Common myeloid progenitor, CD34-positive (primary cell): ENCODE measurements around the gene ATXN3L.
A peak's percentile ranks its signal among the peaks of the same experiment; 100 is the strongest.

Experiments used
- CTCF ChIA-PET: fragments of 350-600 bp; sonication (Branson Sonifier 250); formaldehyde crosslinking; loops from one replicate; lab custom pipeline; 2021; ENCODE audit warnings: antibody characterized with exemption; lab: Charles Lee
- POLR2A ChIA-PET: fragments of 350-600 bp; sonication (Branson Sonifier 250); formaldehyde crosslinking; loops from one replicate; lab custom pipeline; 2021; ENCODE audit warnings: antibody characterized with exemption; lab: Charles Lee
- DNase-seq, 3 donors: peaks; one replicate each; pipeline versions ENCODE4 v3.0.0 to v3.0.0-alpha.2; 2013
- H3K27ac ChIP-seq, 2 experiments: 1 replicate in 1 of 2; 2 replicates in 1 of 2; pipeline ENCODE4 v1.7.0; 2013; ENCODE audit warnings: inconsistent platforms in 2 of 2, low read length in 2 of 2, mild to moderate bottlenecking in 2 of 2, low read depth in 1 of 2, moderate library complexity in 1 of 2; ENCODE audit not compliant: severe bottlenecking in 2 of 2, insufficient read depth in 1 of 2, poor library complexity in 1 of 2
- H3K27me3 ChIP-seq, 5 experiments: replicated peaks in 2 of 5; 1 replicate in 3 of 5; 2 replicates in 2 of 5; pipeline versions ENCODE4 v1.6.1 to v1.7.0; 2013; ENCODE audit warnings: low read length in 4 of 5, mild to moderate bottlenecking in 2 of 5, moderate library complexity in 2 of 5, inconsistent platforms in 1 of 5; ENCODE audit not compliant: insufficient read depth in 5 of 5, control insufficient read depth in 4 of 5
- H3K36me3 ChIP-seq, 4 experiments: 1 replicate in 2 of 4; 2 replicates in 2 of 4; pipeline versions ENCODE4 v1.6.1 to v1.7.0; 2013; ENCODE audit warnings: low read length in 3 of 4, control low read depth in 1 of 4, mild to moderate bottlenecking in 1 of 4; ENCODE audit not compliant: control insufficient read depth in 4 of 4, insufficient read depth in 4 of 4
- H3K4me1 ChIP-seq, 4 experiments: 1 replicate in 3 of 4; 2 replicates in 1 of 4; pipeline versions ENCODE4 v1.6.1 to v1.7.1; 2013; ENCODE audit warnings: low read length in 3 of 4, mild to moderate bottlenecking in 3 of 4, control low read depth in 1 of 4, inconsistent platforms in 1 of 4, moderate library complexity in 1 of 4; ENCODE audit not compliant: control insufficient read depth in 4 of 4, insufficient read depth in 4 of 4; ENCODE audit errors: control extremely low read depth in 1 of 4
- H3K4me3 ChIP-seq, 7 experiments: 1 replicate in 4 of 7; 2 replicates in 3 of 7; pipeline versions ENCODE4 v1.5.1 to v1.7.0; 2013; ENCODE audit warnings: mild to moderate bottlenecking in 7 of 7, low read length in 6 of 7, moderate library complexity in 6 of 7, inconsistent platforms in 2 of 7, low read depth in 2 of 7, control low read depth in 1 of 7; ENCODE audit not compliant: insufficient read depth in 4 of 7, control insufficient read depth in 1 of 7; ENCODE audit errors: extremely low read depth in 1 of 7
- H3K9me3 ChIP-seq, 5 experiments: 1 replicate in 4 of 5; 2 replicates in 1 of 5; pipeline versions ENCODE4 v1.6.1 to v1.7.1; 2013; ENCODE audit warnings: low read length in 4 of 5, mild to moderate bottlenecking in 2 of 5, inconsistent platforms in 1 of 5, low read depth in 1 of 5, moderate library complexity in 1 of 5; ENCODE audit not compliant: control insufficient read depth in 4 of 5, insufficient read depth in 2 of 5; ENCODE audit errors: control extremely low read depth in 1 of 5
- WGBS: methylation state at CpG from one replicate; pipeline ENCODE4 v1.1.5; 2013; ENCODE audit not compliant: insufficient coverage; 5-methylcytosine and 5-hydroxymethylcytosine counted together

The ATXN3L gene

GRCh38 chrX:13283950-13284546 is 35.8 kb downstream of the ATXN3L start:
- peak overlapping the region in 1 of 2 experiments; percentile 8 for H3K27ac ChIP-seq
- no CpG with 5 or more reads among the region's 1 CpG for WGBS
- DNase-seq = no peak
- ChIA-PET CTCF (interaction anchor here (1.4 kb wide), 2 partner anchors 14 to 313 kb away, joined by 4 to 5 read pairs; no protein-coding TSS in a partner anchor), POLR2A (no interaction called here)
- peaks cover 0 to 15% (median 5%) of the 10 kb centered on the region in 4 experiments for H3K4me1 ChIP-seq
- H3K27me3 ChIP-seq = no peaks in the 10 kb centered on the region
- H3K36me3 ChIP-seq = no peaks in the 10 kb centered on the region
- H3K4me3 ChIP-seq = no peak overlapping the region
- H3K9me3 ChIP-seq = peaks cover 0 to 15% (median 1%) of the 10 kb centered on the region in 5 experiments

- ChIA-PET CTCF (interaction anchor here (1.4 kb wide), 2 partner anchors 15 to 313 kb away, joined by 4 to 5 read pairs; no protein-coding TSS in a partner anchor), POLR2A (no interaction called here)
- H3K27ac ChIP-seq = peak overlapping the region in 1 of 2 experiments; percentile 8
Measured at GRCh38 chrX:13283512-13283911, 36.3 kb downstream of the ATXN3L start.

GRCh38 chrX:13281289-13281688 is 38.6 kb downstream of the ATXN3L start:
- POLR2A ChIA-PET = no interaction called here
- Histone ChIP-seq H3K9me3 (peaks cover 0 to 15% (median 1%) of the 10 kb centered on the region in 5 experiments), H3K27ac (no peak overlapping the region), H3K4me3 (no peak overlapping the region), H3K27me3 (no peaks in the 10 kb centered on the region), H3K36me3 (no peaks in the 10 kb centered on the region), H3K4me1 (peaks cover 0 to 6% (median 0%) of the 10 kb centered on the region in 4 experiments)
- CTCF ChIA-PET = no interaction called here
- 86% methylated on average over 5 of the region's 6 CpGs for WGBS
- no peak for DNase-seq

More at GRCh38 chrX:13283512-13283911, 36.3 kb downstream of the ATXN3L start:
- Histone ChIP-seq H3K4me1 (peaks cover 0 to 15% (median 5%) of the 10 kb centered on the region in 4 experiments), H3K9me3 (peaks cover 0 to 15% (median 1%) of the 10 kb centered on the region in 5 experiments), H3K27me3 (no peaks in the 10 kb centered on the region), H3K36me3 (no peaks in the 10 kb centered on the region), H3K4me3 (no peak overlapping the region)
- peak; percentile 56 to 91 (median 85) for DNase-seq
- WGBS = no CpG with 5 or more reads among the region's 2 CpGs

GRCh38 chrX:13279279-13280018 is 40.4 kb downstream of the ATXN3L start:
- no peaks in the 10 kb centered on the region for H3K27me3 ChIP-seq
- peaks cover 0 to 2% (median 0%) of the 10 kb centered on the region in 5 experiments for H3K9me3 ChIP-seq
- no peak for DNase-seq
- H3K27ac ChIP-seq = no peak overlapping the region
- H3K4me3 ChIP-seq = no peak overlapping the region
- H3K4me1 ChIP-seq = peaks cover 0 to 6% (median 0%) of the 10 kb centered on the region in 4 experiments
- ChIA-PET CTCF (no interaction called here), POLR2A (no interaction called here)
- 86% methylated on average over 4 of the region's 9 CpGs for WGBS
- no peaks in the 10 kb centered on the region for H3K36me3 ChIP-seq

GRCh38 chrX:13277539-13277938 is 42.3 kb downstream of the ATXN3L start:
- 88% methylated on average over 2 of the region's 3 CpGs for WGBS
- no peaks in the 10 kb centered on the region for H3K36me3 ChIP-seq
- H3K27me3 ChIP-seq = no peaks in the 10 kb centered on the region
- POLR2A ChIA-PET = no interaction called here
- H3K4me3 ChIP-seq = no peak overlapping the region
- H3K4me1 ChIP-seq = no peaks in the 10 kb centered on the region
- H3K9me3 ChIP-seq = peaks cover 0 to 2% (median 0%) of the 10 kb centered on the region in 5 experiments
- no peak for DNase-seq
- H3K27ac ChIP-seq = no peak overlapping the region
- CTCF ChIA-PET = no interaction called here

GRCh38 chrX:13276991-13277390 is 42.9 kb downstream of the ATXN3L start:
- H3K4me1 ChIP-seq = no peaks in the 10 kb centered on the region
- H3K36me3 ChIP-seq = no peaks in the 10 kb centered on the region
- WGBS = no CpG with 5 or more reads among the region's 1 CpG
- ChIA-PET POLR2A (no interaction called here), CTCF (no interaction called here)
- H3K27me3 ChIP-seq = no peaks in the 10 kb centered on the region
- no peak overlapping the region for H3K4me3 ChIP-seq
- H3K27ac ChIP-seq = no peak overlapping the region
- H3K9me3 ChIP-seq = peaks cover 0 to 2% (median 0%) of the 10 kb centered on the region in 5 experiments
- no peak for DNase-seq

- WGBS = 100% methylated on average over 1 of the region's 1 CpG
- POLR2A ChIA-PET = no interaction called here
- no peaks in the 10 kb centered on the region for H3K27me3 ChIP-seq
Measured at GRCh38 chrX:13275031-13275430, 44.8 kb downstream of the ATXN3L start.

More at GRCh38 chrX:13275031-13275430, 44.8 kb downstream of the ATXN3L start:
- H3K4me1 ChIP-seq = no peaks in the 10 kb centered on the region
- DNase-seq = no peak
- H3K36me3 ChIP-seq = no peaks in the 10 kb centered on the region
- CTCF ChIA-PET = no interaction called here
- H3K27ac ChIP-seq = no peak overlapping the region
- H3K9me3 ChIP-seq = no peaks in the 10 kb centered on the region
- H3K4me3 ChIP-seq = no peak overlapping the region
